ENCODE results near the gene SPACA7. TPM values are rescaled to one million over a fixed set of nuclear protein-coding genes. Genes with fewer than 3 reads are reported as not detected.
A peak's percentile ranks its signal among the peaks of the same experiment; 100 is the strongest.

SPACA7 gene
- polyA plus RNA-seq, 1 donor from 2014 or later = not detected

DNA sequence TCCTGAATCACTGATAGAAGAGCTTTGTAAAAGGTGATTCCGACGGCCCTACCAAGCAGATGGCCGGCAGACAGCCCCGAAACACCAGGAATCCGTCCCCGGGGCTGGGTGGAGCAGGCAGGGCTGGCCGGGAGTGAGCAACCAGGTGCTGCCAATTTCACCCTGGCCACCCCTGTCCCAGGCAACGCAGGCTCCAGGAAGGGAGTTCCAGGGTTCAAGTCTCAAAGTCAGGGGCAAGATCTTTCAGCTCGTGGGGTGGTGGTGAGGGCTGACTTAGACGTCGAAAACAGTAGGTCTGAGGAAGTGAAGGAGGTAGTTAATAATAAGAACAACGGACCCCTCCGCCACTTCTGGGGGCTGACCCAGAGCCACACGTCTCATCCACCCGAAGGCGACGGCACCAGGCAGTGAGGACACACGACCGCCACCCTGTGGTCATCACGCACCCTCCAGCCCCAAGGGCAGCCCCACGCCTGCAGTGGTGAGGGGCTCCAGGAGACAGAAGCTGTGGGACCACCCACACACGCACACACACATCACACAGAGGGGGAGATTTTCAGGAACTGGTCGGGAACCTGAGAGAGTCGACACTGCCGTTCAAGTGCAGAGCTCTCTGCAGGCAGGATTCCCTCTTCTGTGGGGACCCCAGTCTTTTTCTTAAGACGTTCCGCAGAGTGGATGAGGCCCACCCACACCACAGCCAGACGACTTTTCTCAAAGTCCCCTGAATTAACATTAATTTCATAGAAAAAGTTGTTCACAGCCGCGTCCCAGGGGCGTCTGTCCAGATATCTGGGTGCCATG, 67.2 kb downstream of the SPACA7 start:
- H3K4me2 ChIP-seq (ENCODE audit: low read length) = no peak overlapping the region
- H3K9ac ChIP-seq (ENCODE audit: low read length) = peak overlapping the region; percentile 11
- no peaks in the 10 kb centered on the region for H3K27me3 ChIP-seq (ENCODE audit: insufficient read depth, low read depth, low read length)
- H3K4me3 ChIP-seq (ENCODE audit: low read length) = no peak overlapping the region
- no peaks in the 10 kb centered on the region for H3K9me3 ChIP-seq (ENCODE audit: low read length)
- no peaks in the 10 kb centered on the region for H4K20me1 ChIP-seq (ENCODE audit: insufficient read depth)
- TF ChIP-seq CTCF (IDR thresholded peaks at IDR 0.05; ENCODE audit: poor library complexity, severe bottlenecking) (no peak), SMC3 (conservative IDR thresholded peaks at IDR 0.05; ENCODE audit: poor library complexity) (no peak), EZH2 (IDR thresholded peaks at IDR 0.05; ENCODE audit: borderline replicate concordance, insufficient read depth, low read length, poor library complexity, severe bottlenecking) (no peak), MXI1 (conservative IDR thresholded peaks at IDR 0.05; ENCODE audit: poor library complexity, severe bottlenecking) (no peak), EP300 (conservative IDR thresholded peaks at IDR 0.05; ENCODE audit: poor library complexity, severe bottlenecking) (no peak), REST (IDR thresholded peaks at IDR 0.05; ENCODE audit: borderline replicate concordance) (no peak), POLR2AphosphoS5 (IDR thresholded peaks at IDR 0.05) (no peak), TAF1 (IDR thresholded peaks at IDR 0.05; ENCODE audit: low read depth) (no peak), RAD21 (conservative IDR thresholded peaks at IDR 0.05) (no peak)
- H2AFZ ChIP-seq (ENCODE audit: low read depth, low read length) = no peak overlapping the region
- H3K79me2 ChIP-seq (replicated peaks; ENCODE audit: insufficient read depth, low read length) = no peaks in the 10 kb centered on the region
- no peaks in the 10 kb centered on the region for H3F3A ChIP-seq (ENCODE audit: insufficient read depth, low read length, poor library complexity, severe bottlenecking)
- no peaks in the 10 kb centered on the region for H3K36me3 ChIP-seq (ENCODE audit: insufficient read depth, low read length)
- H3K27ac ChIP-seq (ENCODE audit: low read length) = no peak overlapping the region
- no peaks in the 10 kb centered on the region for H3K9me2 ChIP-seq (ENCODE audit: insufficient read depth, low read length)

- Histone ChIP-seq H3F3A (ENCODE audit: insufficient read depth, low read length, poor library complexity, severe bottlenecking) (no peaks in the 10 kb centered on the region), H3K4me2 (ENCODE audit: low read length) (no peak overlapping the region), H3K9ac (ENCODE audit: low read length) (peak overlapping the region; percentile 11), H3K4me3 (ENCODE audit: low read length) (no peak overlapping the region), H3K36me3 (ENCODE audit: insufficient read depth, low read length) (no peaks in the 10 kb centered on the region), H3K27ac (ENCODE audit: low read length) (no peak overlapping the region), H2AFZ (ENCODE audit: low read depth, low read length) (no peak overlapping the region), H4K20me1 (ENCODE audit: insufficient read depth) (no peaks in the 10 kb centered on the region), H3K9me2 (ENCODE audit: insufficient read depth, low read length) (no peaks in the 10 kb centered on the region), H3K79me2 (replicated peaks; ENCODE audit: insufficient read depth, low read length) (no peaks in the 10 kb centered on the region), H3K9me3 (ENCODE audit: low read length) (no peaks in the 10 kb centered on the region), H3K27me3 (ENCODE audit: insufficient read depth, low read depth, low read length) (no peaks in the 10 kb centered on the region)
- no peak for TF ChIP-seq EP300 (conservative IDR thresholded peaks at IDR 0.05; ENCODE audit: poor library complexity, severe bottlenecking)
- TF ChIP-seq TAF1 (IDR thresholded peaks at IDR 0.05; ENCODE audit: low read depth) = no peak
- TF ChIP-seq SMC3 (conservative IDR thresholded peaks at IDR 0.05; ENCODE audit: poor library complexity) = peak; percentile 99
- TF ChIP-seq CTCF (IDR thresholded peaks at IDR 0.05; ENCODE audit: poor library complexity, severe bottlenecking) = peak; percentile 96
- peak; percentile 100 for TF ChIP-seq RAD21 (conservative IDR thresholded peaks at IDR 0.05)
- no peak for TF ChIP-seq POLR2AphosphoS5 (IDR thresholded peaks at IDR 0.05)
- no peak for TF ChIP-seq REST (IDR thresholded peaks at IDR 0.05; ENCODE audit: borderline replicate concordance)
Observed at GRCh38 chr13:112443995-112444311, 67.8 kb downstream of the SPACA7 start.
